Measurements from ENCODE around the gene ABCB4.

DNA sequence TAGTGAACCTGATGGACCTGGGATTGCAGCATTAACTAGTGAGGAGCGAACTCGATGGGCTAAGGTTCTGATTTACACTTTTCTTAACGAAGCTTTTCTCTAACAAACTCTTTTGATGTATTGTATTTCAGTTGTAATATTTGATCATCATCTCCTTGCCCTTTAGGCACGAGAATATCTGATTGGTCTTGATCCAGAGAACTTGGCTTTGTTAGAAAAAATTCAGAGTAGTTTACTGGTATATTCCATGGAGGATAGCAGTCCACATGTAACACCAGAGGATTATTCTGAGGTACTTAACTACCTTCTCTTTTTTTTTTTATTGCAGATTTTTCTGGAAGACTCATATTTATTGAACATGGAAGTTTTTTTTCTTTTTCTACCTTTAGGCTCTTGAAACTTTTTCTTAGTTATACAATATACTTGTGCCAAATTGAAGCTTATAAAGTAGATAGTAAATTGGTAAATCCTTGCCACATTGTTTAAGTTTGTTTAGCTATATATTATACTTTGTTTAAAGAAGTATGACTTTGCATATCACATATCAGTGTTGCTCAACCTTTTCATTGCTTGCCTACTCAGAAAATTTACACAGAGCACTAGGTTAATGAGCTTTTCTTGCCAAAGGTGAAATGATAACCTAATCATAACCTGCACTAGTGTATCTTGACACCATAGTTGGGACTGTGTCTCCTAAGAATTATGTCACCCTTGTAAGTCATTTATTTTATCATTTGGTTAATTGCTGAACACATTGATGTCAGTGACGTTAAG lies 99.6 kb downstream of the ABCB4 start:
- no peak for TF ChIP-seq POLR2A (IDR thresholded peaks at IDR 0.05; ENCODE audit: borderline replicate concordance, extremely low read depth, insufficient read depth, insufficient read length)
- TF ChIP-seq, protein P1, sequence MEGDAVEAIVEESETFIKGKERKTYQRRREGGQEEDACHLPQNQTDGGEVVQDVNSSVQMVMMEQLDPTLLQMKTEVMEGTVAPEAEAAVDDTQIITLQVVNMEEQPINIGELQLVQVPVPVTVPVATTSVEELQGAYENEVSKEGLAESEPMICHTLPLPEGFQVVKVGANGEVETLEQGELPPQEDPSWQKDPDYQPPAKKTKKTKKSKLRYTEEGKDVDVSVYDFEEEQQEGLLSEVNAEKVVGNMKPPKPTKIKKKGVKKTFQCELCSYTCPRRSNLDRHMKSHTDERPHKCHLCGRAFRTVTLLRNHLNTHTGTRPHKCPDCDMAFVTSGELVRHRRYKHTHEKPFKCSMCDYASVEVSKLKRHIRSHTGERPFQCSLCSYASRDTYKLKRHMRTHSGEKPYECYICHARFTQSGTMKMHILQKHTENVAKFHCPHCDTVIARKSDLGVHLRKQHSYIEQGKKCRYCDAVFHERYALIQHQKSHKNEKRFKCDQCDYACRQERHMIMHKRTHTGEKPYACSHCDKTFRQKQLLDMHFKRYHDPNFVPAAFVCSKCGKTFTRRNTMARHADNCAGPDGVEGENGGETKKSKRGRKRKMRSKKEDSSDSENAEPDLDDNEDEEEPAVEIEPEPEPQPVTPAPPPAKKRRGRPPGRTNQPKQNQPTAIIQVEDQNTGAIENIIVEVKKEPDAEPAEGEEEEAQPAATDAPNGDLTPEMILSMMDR (IDR thresholded peaks at IDR 0.05 in 2 of 3, conservative IDR thresholded peaks at IDR 0.05 in 1 of 3; ENCODE audit: borderline replicate concordance in 1 of 3, insufficient read depth in 1 of 3, low read depth in 2 of 3, low read length in 2 of 3), result no peak
- no peak for TF ChIP-seq RAD21 (IDR thresholded peaks at IDR 0.05; ENCODE audit: low read depth)
- TF ChIP-seq EZH2phosphoT487 (IDR thresholded peaks at IDR 0.05; ENCODE audit: borderline replicate concordance), result no peak
- no peak for TF ChIP-seq EZH2 (IDR thresholded peaks at IDR 0.05)
- TF ChIP-seq, protein P2, sequence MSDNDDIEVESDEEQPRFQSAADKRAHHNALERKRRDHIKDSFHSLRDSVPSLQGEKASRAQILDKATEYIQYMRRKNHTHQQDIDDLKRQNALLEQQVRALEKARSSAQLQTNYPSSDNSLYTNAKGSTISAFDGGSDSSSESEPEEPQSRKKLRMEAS (IDR thresholded peaks at IDR 0.05), result no peak
- no peak for TF ChIP-seq YY1 (IDR thresholded peaks at IDR 0.05; ENCODE audit: extremely low read depth, insufficient replicate concordance, low read depth, low read length)

Data from HCT116 (cell line).